Gastroesophageal sphincter (tissue), 4 donors: ENCODE results near the gene HSPA1L. TPM values are rescaled to one million over a fixed set of nuclear protein-coding genes. Genes with fewer than 3 reads are reported as not detected.

Experiments
- ATAC-seq: fragments of 150-250 bp; one replicate; pipeline ENCODE4 v1.9.1; 2016; ENCODE audit warnings: mild to moderate bottlenecking, moderate library complexity
- H3K27ac ChIP-seq, 4 donors: fragments of 200-600 bp; sonication (generic) in 3 of 4; 1 replicate in 3 of 4; 2 replicates in 1 of 4; pipeline ENCODE4 v1.5.1; 2016 to 2019
- H3K27me3 ChIP-seq: fragments of 200-600 bp; sonication (generic); one replicate; pipeline ENCODE4 v1.5.1; 2019
- H3K36me3 ChIP-seq, 2 donors: fragments of 200-600 bp; sonication (generic); one replicate each; pipeline ENCODE4 v1.5.1; 2019; ENCODE audit warnings: control low read depth in 1 of 2
- H3K4me1 ChIP-seq, 3 donors: fragments of 200-600 bp; sonication (generic); 1 replicate in 2 of 3; 2 replicates in 1 of 3; pipeline ENCODE4 v1.5.1; 2016 to 2019; ENCODE audit warnings: control low read depth in 2 of 3
- H3K4me3 ChIP-seq, 2 donors: fragments of 200-600 bp; sonication (generic); one replicate each; pipeline ENCODE4 v1.5.1; 2019; ENCODE audit warnings: mild to moderate bottlenecking in 1 of 2, moderate library complexity in 1 of 2
- H3K9me3 ChIP-seq, 3 donors: fragments of 200-600 bp; sonication (generic); one replicate each; pipeline ENCODE4 v1.5.1; 2017 to 2019; ENCODE audit warnings: control low read depth in 2 of 3
- CTCF ChIP-seq, 4 experiments: fragments of 200-600 bp in 2 of 4; fragments of 450-650 bp in 2 of 4; sonication (generic) in 1 of 4; IDR thresholded peaks; one replicate each; pipeline ENCODE4 v1.5.1; 2017 to 2019; ENCODE audit warnings: antibody characterized with exemption in 4 of 4, mild to moderate bottlenecking in 2 of 4, moderate library complexity in 2 of 4
- EP300 ChIP-seq: sonication (generic); formaldehyde crosslinking; IDR thresholded peaks from one replicate; pipeline ENCODE4 v1.6.1; 2017; ENCODE audit warnings: antibody characterized with exemption, mild to moderate bottlenecking
- POLR2A ChIP-seq, 2 donors: fragments of 450-650 bp; IDR thresholded peaks; one replicate each; pipeline ENCODE4 v1.6.1; 2017; ENCODE audit warnings: antibody characterized with exemption in 2 of 2, mild to moderate bottlenecking in 2 of 2, moderate library complexity in 1 of 2
- POLR2AphosphoS5 ChIP-seq: sonication (generic); formaldehyde crosslinking; IDR thresholded peaks from one replicate; pipeline ENCODE4 v1.6.1; 2017; ENCODE audit warnings: antibody characterized with exemption
- WGBS, 2 donors: methylation state at CpG; one replicate each; pipeline ENCODE4 v1.1.5; 2018; ENCODE audit warnings: low coverage in 1 of 2; 5-methylcytosine and 5-hydroxymethylcytosine counted together
- total RNA-seq, 4 donors: library from RNA; depleted of rRNA; stranded (reverse); fragments of >200 nt; gene quantifications; one replicate each; pipeline ENCODE4 v1.1.0, GENCODE V29; 2016

HSPA1L gene
- total RNA-seq, 4 donors from 2014 or later = 1.9 to 3.9 (median 2.6) TPM

GRCh38 chr6:31781244-31782125 lies 33.6 kb downstream of the HSPA1L start:
- Histone ChIP-seq H3K4me3 (no peak overlapping the region), H3K9me3 (no peaks in the 10 kb centered on the region), H3K4me1 (peaks cover 0 to 12% (median 9%) of the 10 kb centered on the region in 3 donors), H3K27me3 (no peaks in the 10 kb centered on the region), H3K36me3 (peaks cover 0 to 82% of the 10 kb centered on the region in 2 donors), H3K27ac (no peak overlapping the region)
- ATAC-seq = no peak
- WGBS, 2 donors = 85 to 97% methylated on average over 6 of the region's 23 CpGs
- TF ChIP-seq EP300 = no peak
- TF ChIP-seq POLR2AphosphoS5 = no peak
- no peak for TF ChIP-seq CTCF (IDR thresholded peaks at IDR 0.05)
- TF ChIP-seq POLR2A (IDR thresholded peaks at IDR 0.05) = no peak

GRCh38 chr6:31780507-31781243 lies 34.4 kb downstream of the HSPA1L start:
- Histone ChIP-seq H3K27ac (no peak overlapping the region), H3K4me3 (no peak overlapping the region), H3K9me3 (no peaks in the 10 kb centered on the region), H3K27me3 (no peaks in the 10 kb centered on the region), H3K36me3 (peaks cover 0 to 78% of the 10 kb centered on the region in 2 donors), H3K4me1 (peaks cover 0 to 14% (median 10%) of the 10 kb centered on the region in 3 donors)
- 87 to 89% methylated on average over 5 to 7 of the region's 20 CpGs for WGBS, 2 donors
- no peak for ATAC-seq
- TF ChIP-seq CTCF (IDR thresholded peaks at IDR 0.05) (no peak), POLR2AphosphoS5 (no peak), POLR2A (IDR thresholded peaks at IDR 0.05) (no peak), EP300 (no peak)

DNA sequence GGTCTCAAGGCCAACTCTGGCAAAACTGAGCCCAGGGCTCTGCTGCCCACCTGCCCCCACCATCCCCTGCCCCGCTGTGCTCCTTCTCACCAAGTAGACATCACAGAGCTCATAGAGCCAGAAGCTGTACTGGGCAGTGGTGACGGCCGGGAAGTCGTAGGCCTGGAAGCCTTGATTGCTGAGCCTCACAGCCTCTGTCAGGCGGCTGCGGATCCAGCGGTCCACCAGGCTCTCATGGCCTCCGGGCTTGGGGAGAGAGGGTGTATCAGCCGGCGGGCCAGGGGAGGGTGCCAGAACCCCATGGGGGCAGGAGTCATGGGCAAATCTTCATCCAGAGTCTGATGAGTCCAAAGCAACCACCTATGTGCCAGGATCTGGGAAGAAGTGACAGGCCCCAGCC lies 35.2 kb downstream of the HSPA1L start:
- H3K4me3 ChIP-seq = no peak overlapping the region
- no peak for TF ChIP-seq EP300
- no peak for TF ChIP-seq POLR2AphosphoS5
- TF ChIP-seq CTCF (IDR thresholded peaks at IDR 0.05) = no peak
- no peak for TF ChIP-seq POLR2A (IDR thresholded peaks at IDR 0.05)
- H3K36me3 ChIP-seq = peaks cover 0 to 71% of the 10 kb centered on the region in 2 donors
- H3K27me3 ChIP-seq = no peaks in the 10 kb centered on the region
- H3K4me1 ChIP-seq = peaks cover 0 to 14% (median 10%) of the 10 kb centered on the region in 3 donors
- no peak for ATAC-seq
- no peak overlapping the region for H3K27ac ChIP-seq
- no peaks in the 10 kb centered on the region for H3K9me3 ChIP-seq
- no CpG with 5 or more reads among the region's 10 CpGs for WGBS, 2 donors

DNA sequence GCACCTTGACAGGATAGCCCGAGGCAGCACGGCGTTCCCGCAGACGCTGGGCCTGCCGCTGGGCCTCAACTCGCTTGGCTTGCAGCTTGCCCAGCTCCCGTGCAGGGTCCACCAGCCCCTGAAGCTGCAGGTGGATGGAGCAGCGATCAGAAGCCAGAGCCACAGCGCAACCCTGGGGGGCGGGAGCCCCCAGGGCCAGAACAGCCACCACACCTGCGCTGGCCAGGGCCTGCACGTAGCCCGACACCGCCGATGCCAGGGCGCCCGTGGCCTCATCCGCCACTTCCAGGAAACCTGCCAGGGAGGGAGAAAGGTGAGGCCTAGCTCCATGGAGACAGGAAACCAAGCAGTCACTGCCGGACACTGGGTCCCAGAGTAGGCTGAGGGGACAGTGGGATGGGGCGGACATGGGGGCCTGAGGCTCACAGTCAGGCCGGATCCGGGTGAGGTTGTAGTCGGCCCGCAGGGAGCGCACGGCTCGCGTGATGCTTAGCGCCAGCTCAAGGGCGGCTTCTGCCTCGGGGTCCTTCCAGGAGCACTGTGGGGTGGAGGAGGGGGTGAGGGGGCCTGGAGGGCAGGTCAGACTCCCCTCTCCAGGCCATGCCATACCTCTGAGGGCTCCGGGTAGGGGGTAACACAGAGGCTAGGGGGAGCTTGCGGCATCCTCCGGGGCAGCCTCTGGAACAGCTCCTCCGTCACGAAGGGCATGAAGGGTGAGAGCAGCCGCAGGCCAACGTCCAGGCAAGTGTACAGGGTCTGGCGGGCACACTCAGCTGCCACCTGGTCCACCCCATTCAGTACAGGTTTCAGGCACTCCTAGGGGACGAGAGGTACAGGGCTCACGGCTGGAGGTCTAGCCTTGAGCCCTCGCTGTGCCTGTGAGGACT lies 35.8 kb downstream of the HSPA1L start:
- no peaks in the 10 kb centered on the region for H3K27me3 ChIP-seq
- peaks cover 0 to 14% (median 10%) of the 10 kb centered on the region in 3 donors for H3K4me1 ChIP-seq
- H3K4me3 ChIP-seq = no peak overlapping the region
- no peak overlapping the region for H3K27ac ChIP-seq
- no peak for ATAC-seq
- TF ChIP-seq POLR2A (IDR thresholded peaks at IDR 0.05) = no peak
- no peak for TF ChIP-seq POLR2AphosphoS5
- TF ChIP-seq EP300 = no peak
- TF ChIP-seq CTCF (IDR thresholded peaks at IDR 0.05) = no peak
- 88% methylated on average over 11 to 12 of the region's 43 CpGs for WGBS, 2 donors
- H3K9me3 ChIP-seq = no peaks in the 10 kb centered on the region
- peaks cover 0 to 64% of the 10 kb centered on the region in 2 donors for H3K36me3 ChIP-seq
